Astrocyte (in vitro differentiated cells and primary cell): ENCODE data around the gene DES. TPM values are rescaled to one million over a fixed set of nuclear protein-coding genes. Genes with fewer than 3 reads are reported as not detected.

Experiments
- DNase-seq: peaks from one replicate; pipeline ENCODE4 v3.0.0-alpha.2; 2010; ENCODE audit warnings: low read depth
- FAIRE-seq: peaks from 2 replicates; lab custom pipeline; 2011; peaks lifted over from hg19 to GRCh38; lab: Jason Lieb, UNC
- H2AFZ ChIP-seq: 2 replicates; pipeline ENCODE4 v1.6.0; 2012; ENCODE audit warnings: low read depth, low read length, inconsistent platforms
- H3K27ac ChIP-seq: 2 replicates; pipeline ENCODE4 v1.5.1; 2011; ENCODE audit warnings: low read depth, low read length, inconsistent platforms
- H3K27me3 ChIP-seq: 2 replicates; pipeline ENCODE4 v1.6.0; 2011; ENCODE audit warnings: low read length, inconsistent platforms; ENCODE audit not compliant: insufficient read depth
- H3K36me3 ChIP-seq: 2 replicates; pipeline ENCODE4 v1.5.1; 2011; ENCODE audit warnings: low read length, inconsistent platforms; ENCODE audit not compliant: insufficient read depth
- H3K4me1 ChIP-seq: 2 replicates; pipeline ENCODE4 v1.5.1; 2011; ENCODE audit warnings: low read length, inconsistent platforms; ENCODE audit not compliant: insufficient read depth
- H3K4me2 ChIP-seq: 2 replicates; pipeline ENCODE4 v1.6.0; 2012; ENCODE audit warnings: low read length, inconsistent platforms
- H3K4me3 ChIP-seq: 2 replicates; pipeline ENCODE4 v1.5.1; 2011; ENCODE audit warnings: low read depth, mild to moderate bottlenecking, low read length, inconsistent platforms; ENCODE audit not compliant: insufficient read depth
- H3K79me2 ChIP-seq: 2 replicates; pipeline ENCODE4 v1.6.0; 2012; ENCODE audit warnings: mild to moderate bottlenecking, low read length, inconsistent platforms; ENCODE audit not compliant: insufficient read depth
- H3K9ac ChIP-seq: 2 replicates; pipeline ENCODE4 v1.6.0; 2012; ENCODE audit warnings: mild to moderate bottlenecking, low read length, inconsistent platforms
- H3K9me3 ChIP-seq: 2 replicates; pipeline ENCODE4 v1.5.1; 2012; ENCODE audit warnings: low read depth, mild to moderate bottlenecking, low read length, inconsistent platforms; ENCODE audit not compliant: insufficient read depth
- H4K20me1 ChIP-seq: 2 replicates; pipeline ENCODE4 v1.6.0; 2012; ENCODE audit warnings: low read length, inconsistent platforms; ENCODE audit not compliant: insufficient read depth
- H3K27ac Mint-ChIP-seq: one replicate; pipeline ENCODE4 v1.8.0; 2021; ENCODE audit warnings: mild to moderate bottlenecking, mixed read lengths; ENCODE audit not compliant: unreplicated experiment
- H3K27me3 Mint-ChIP-seq: one replicate; pipeline ENCODE4 v1.8.0; 2021; ENCODE audit warnings: low read depth, mixed read lengths; ENCODE audit not compliant: unreplicated experiment
- H3K36me3 Mint-ChIP-seq: one replicate; pipeline ENCODE4 v1.8.0; 2021; ENCODE audit warnings: low read depth, mixed read lengths; ENCODE audit not compliant: unreplicated experiment
- H3K4me1 Mint-ChIP-seq: one replicate; pipeline ENCODE4 v1.8.0; 2021; ENCODE audit warnings: low read depth, mixed read lengths; ENCODE audit not compliant: unreplicated experiment
- H3K4me3 Mint-ChIP-seq: one replicate; pipeline ENCODE4 v1.8.0; 2021; ENCODE audit warnings: mild to moderate bottlenecking, moderate library complexity, mixed read lengths; ENCODE audit not compliant: unreplicated experiment
- H3K9me3 Mint-ChIP-seq: one replicate; pipeline ENCODE4 v1.8.0; 2021; ENCODE audit warnings: mild to moderate bottlenecking, mixed read lengths; ENCODE audit not compliant: unreplicated experiment
- EZH2 ChIP-seq: IDR thresholded peaks from 2 replicates; pipeline ENCODE4 v1.6.1; 2012; ENCODE audit warnings: mild to moderate bottlenecking, low read length, inconsistent platforms; ENCODE audit not compliant: insufficient read depth
- total RNA-seq: library from RNA; stranded (reverse); gene quantifications from 2 replicates; pipeline ENCODE4 v1.2.1, GENCODE V29; 2021
- TF ChIP-seq, protein P1 (sequence below): IDR thresholded peaks from 2 replicates; pipeline ENCODE4 v1.5.1; 2011; ENCODE audit warnings: low read depth, mild to moderate bottlenecking, inconsistent platforms, low read length, moderate library complexity; ENCODE audit not compliant: insufficient read depth

DES gene
- total RNA-seq, 1 donor from 2014 or later: 5.4 TPM

- no peak for FAIRE-seq
- Mint-ChIP-seq H3K36me3 (peaks cover 3% of the 10 kb centered on the region), H3K4me1 (peaks cover 6% of the 10 kb centered on the region), H3K27ac (no peak overlapping the region), H3K4me3 (no peak overlapping the region), H3K9me3 (no peaks in the 10 kb centered on the region), H3K27me3 (peaks cover 25% of the 10 kb centered on the region)
- no peak overlapping the region for H3K4me3 ChIP-seq
- peaks cover 27% of the 10 kb centered on the region for H3K4me1 ChIP-seq
- H3K27me3 ChIP-seq: peaks cover 3% of the 10 kb centered on the region
- H2AFZ ChIP-seq: no peak overlapping the region
- no peaks in the 10 kb centered on the region for H3K36me3 ChIP-seq
- H3K9me3 ChIP-seq: no peaks in the 10 kb centered on the region
- no peak overlapping the region for H3K27ac ChIP-seq
- H3K4me2 ChIP-seq: no peak overlapping the region
- H3K79me2 ChIP-seq: no peaks in the 10 kb centered on the region
- no peak for DNase-seq
- TF ChIP-seq, protein P1, sequence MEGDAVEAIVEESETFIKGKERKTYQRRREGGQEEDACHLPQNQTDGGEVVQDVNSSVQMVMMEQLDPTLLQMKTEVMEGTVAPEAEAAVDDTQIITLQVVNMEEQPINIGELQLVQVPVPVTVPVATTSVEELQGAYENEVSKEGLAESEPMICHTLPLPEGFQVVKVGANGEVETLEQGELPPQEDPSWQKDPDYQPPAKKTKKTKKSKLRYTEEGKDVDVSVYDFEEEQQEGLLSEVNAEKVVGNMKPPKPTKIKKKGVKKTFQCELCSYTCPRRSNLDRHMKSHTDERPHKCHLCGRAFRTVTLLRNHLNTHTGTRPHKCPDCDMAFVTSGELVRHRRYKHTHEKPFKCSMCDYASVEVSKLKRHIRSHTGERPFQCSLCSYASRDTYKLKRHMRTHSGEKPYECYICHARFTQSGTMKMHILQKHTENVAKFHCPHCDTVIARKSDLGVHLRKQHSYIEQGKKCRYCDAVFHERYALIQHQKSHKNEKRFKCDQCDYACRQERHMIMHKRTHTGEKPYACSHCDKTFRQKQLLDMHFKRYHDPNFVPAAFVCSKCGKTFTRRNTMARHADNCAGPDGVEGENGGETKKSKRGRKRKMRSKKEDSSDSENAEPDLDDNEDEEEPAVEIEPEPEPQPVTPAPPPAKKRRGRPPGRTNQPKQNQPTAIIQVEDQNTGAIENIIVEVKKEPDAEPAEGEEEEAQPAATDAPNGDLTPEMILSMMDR: no peak
- TF ChIP-seq EZH2: no peak
- H4K20me1 ChIP-seq: no peaks in the 10 kb centered on the region
- H3K9ac ChIP-seq: no peak overlapping the region
Observed at GRCh38 chr2:219420687-219421086, 2.5 kb downstream of the DES start.

DNA sequence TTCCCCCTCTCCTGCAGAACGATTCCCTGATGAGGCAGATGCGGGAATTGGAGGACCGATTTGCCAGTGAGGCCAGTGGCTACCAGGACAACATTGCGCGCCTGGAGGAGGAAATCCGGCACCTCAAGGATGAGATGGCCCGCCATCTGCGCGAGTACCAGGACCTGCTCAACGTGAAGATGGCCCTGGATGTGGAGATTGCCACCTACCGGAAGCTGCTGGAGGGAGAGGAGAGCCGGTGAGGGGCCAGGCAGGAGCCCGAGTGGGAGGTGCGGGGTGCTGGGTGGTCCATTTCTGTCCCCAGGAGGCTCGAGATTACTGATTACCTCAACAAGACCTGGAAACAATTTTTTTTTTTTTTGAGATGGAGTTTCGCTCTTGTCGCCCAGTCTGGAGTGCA lies 3.1 kb downstream of the DES start:
- Mint-ChIP-seq H3K27me3 (peaks cover 28% of the 10 kb centered on the region), H3K4me3 (no peak overlapping the region), H3K27ac (no peak overlapping the region), H3K36me3 (peaks cover 3% of the 10 kb centered on the region), H3K9me3 (no peaks in the 10 kb centered on the region), H3K4me1 (peaks cover 6% of the 10 kb centered on the region)
- Histone ChIP-seq H3K4me3 (no peak overlapping the region), H2AFZ (no peak overlapping the region), H3K9ac (no peak overlapping the region), H3K27me3 (peaks cover 3% of the 10 kb centered on the region), H3K79me2 (no peaks in the 10 kb centered on the region), H3K4me2 (no peak overlapping the region), H4K20me1 (no peaks in the 10 kb centered on the region), H3K27ac (no peak overlapping the region), H3K4me1 (peaks cover 27% of the 10 kb centered on the region), H3K9me3 (no peaks in the 10 kb centered on the region), H3K36me3 (no peaks in the 10 kb centered on the region)
- no peak for TF ChIP-seq EZH2
- TF ChIP-seq, protein P1: no peak
- DNase-seq (no peak), FAIRE-seq (no peak)

DNA sequence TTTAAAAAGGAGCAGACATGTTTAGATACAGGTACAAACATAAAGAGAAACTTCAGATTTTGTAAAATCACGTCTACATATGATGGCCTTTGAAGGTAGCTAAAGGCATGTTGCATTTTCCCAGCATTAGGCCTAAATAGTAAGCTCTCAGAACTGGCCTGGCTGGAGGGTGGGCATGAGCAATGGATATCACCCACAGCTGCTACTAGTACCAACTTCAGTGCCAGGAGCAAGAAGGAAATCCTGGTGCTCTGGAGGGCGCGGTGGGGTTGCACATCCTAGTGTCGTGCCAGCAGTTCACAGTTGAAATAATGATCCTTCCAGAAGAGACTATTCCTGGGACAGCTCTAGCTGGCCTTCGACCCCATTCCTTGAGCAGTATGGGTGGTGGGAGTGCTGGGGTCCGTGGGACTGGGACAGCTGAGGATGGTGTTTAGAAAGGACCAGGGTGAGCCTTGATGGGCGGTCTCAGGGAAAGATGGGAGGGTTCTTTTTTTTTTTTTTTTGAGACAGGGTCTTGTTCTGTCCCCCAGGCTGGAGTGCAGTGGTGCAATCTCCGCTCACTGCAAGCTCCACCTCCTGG lies 4.9 kb downstream of the DES start:
- Histone ChIP-seq H3K4me1 (peaks cover 20% of the 10 kb centered on the region), H3K9me3 (no peaks in the 10 kb centered on the region), H3K36me3 (no peaks in the 10 kb centered on the region), H3K4me3 (no peak overlapping the region), H3K27ac (no peak overlapping the region), H3K79me2 (no peaks in the 10 kb centered on the region), H3K27me3 (peaks cover 3% of the 10 kb centered on the region), H2AFZ (no peak overlapping the region), H3K9ac (no peak overlapping the region), H3K4me2 (no peak overlapping the region), H4K20me1 (no peaks in the 10 kb centered on the region)
- H3K9me3 Mint-ChIP-seq: no peaks in the 10 kb centered on the region
- peaks cover 3% of the 10 kb centered on the region for H3K36me3 Mint-ChIP-seq
- TF ChIP-seq, protein P1: no peak
- TF ChIP-seq EZH2: no peak
- H3K27ac Mint-ChIP-seq: no peak overlapping the region
- FAIRE-seq (no peak), DNase-seq (no peak)
- H3K4me1 Mint-ChIP-seq: peaks cover 8% of the 10 kb centered on the region
- no peak overlapping the region for H3K4me3 Mint-ChIP-seq
- H3K27me3 Mint-ChIP-seq: peaks cover 37% of the 10 kb centered on the region
